ENCODE measurements around the gene SLC15A1.

The SLC15A1 gene

DNA sequence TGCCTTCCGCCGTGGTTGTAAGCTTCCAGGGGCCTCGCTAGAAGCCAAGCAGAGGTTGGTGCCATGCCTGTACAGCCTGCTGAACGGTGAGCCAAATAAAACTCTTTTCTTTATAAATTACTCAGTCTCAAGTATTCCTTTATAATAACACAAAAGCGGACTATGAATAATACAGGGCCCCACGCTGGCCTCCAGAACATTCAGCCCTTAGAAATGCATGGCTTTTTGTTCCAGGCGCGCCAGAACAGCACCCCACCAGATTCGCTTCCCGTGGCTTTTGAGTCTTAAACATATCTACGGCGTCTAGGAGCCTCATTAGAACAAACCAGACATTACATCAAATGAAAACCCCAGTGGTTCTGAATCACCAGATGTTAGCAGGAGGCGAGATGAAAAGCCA lies 75.1 kb downstream of the SLC15A1 start:
- no peak overlapping the region for H3K4me2 ChIP-seq
- H4K20me1 ChIP-seq (ENCODE audit: insufficient read depth): no peaks in the 10 kb centered on the region
- no peak overlapping the region for H3K9ac ChIP-seq
- H3K4me1 ChIP-seq (ENCODE audit: low read depth, poor library complexity, severe bottlenecking): peaks cover 7% of the 10 kb centered on the region
- no peak overlapping the region for H3K27ac ChIP-seq
- H3K27me3 ChIP-seq (ENCODE audit: insufficient read depth, low read depth): no peaks in the 10 kb centered on the region
- TF ChIP-seq, protein P1, sequence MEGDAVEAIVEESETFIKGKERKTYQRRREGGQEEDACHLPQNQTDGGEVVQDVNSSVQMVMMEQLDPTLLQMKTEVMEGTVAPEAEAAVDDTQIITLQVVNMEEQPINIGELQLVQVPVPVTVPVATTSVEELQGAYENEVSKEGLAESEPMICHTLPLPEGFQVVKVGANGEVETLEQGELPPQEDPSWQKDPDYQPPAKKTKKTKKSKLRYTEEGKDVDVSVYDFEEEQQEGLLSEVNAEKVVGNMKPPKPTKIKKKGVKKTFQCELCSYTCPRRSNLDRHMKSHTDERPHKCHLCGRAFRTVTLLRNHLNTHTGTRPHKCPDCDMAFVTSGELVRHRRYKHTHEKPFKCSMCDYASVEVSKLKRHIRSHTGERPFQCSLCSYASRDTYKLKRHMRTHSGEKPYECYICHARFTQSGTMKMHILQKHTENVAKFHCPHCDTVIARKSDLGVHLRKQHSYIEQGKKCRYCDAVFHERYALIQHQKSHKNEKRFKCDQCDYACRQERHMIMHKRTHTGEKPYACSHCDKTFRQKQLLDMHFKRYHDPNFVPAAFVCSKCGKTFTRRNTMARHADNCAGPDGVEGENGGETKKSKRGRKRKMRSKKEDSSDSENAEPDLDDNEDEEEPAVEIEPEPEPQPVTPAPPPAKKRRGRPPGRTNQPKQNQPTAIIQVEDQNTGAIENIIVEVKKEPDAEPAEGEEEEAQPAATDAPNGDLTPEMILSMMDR (conservative IDR thresholded peaks at IDR 0.05; ENCODE audit: low read depth, low read length): no peak
- no peaks in the 10 kb centered on the region for H3K36me3 ChIP-seq (ENCODE audit: insufficient read depth)
- H3K79me2 ChIP-seq (ENCODE audit: insufficient read depth, low read depth): no peaks in the 10 kb centered on the region
- no peak overlapping the region for H2AFZ ChIP-seq (ENCODE audit: low read depth)
- H3K4me3 ChIP-seq (IDR thresholded peaks at IDR 0.05; ENCODE audit: insufficient read depth, low read depth, low read length): no peak overlapping the region

DNA sequence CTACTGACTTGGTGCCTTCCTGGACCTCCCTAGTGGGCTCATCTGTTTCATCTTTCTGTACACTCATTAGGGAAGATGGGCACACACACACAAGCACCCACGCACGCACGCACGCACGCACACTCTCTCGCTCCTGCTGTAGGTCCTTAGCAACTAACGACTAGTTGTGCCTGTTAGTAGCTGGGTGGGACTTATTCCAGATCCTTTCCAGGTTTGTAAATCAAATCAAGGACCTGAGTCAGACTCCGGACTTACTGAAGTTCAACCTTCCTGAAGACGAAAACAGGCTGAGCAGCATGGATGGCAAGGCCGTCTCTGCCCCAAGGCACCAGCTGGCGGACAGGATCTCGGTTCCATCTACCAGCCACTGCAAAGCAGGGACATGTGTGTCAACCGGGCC lies 76.2 kb downstream of the SLC15A1 start:
- H3K27ac ChIP-seq: no peak overlapping the region
- no peak overlapping the region for H3K9ac ChIP-seq
- no peaks in the 10 kb centered on the region for H4K20me1 ChIP-seq (ENCODE audit: insufficient read depth)
- no peaks in the 10 kb centered on the region for H3K36me3 ChIP-seq (ENCODE audit: insufficient read depth)
- H3K27me3 ChIP-seq (ENCODE audit: insufficient read depth, low read depth): no peaks in the 10 kb centered on the region
- no peaks in the 10 kb centered on the region for H3K79me2 ChIP-seq (ENCODE audit: insufficient read depth, low read depth)
- peaks cover 7% of the 10 kb centered on the region for H3K4me1 ChIP-seq (ENCODE audit: low read depth, poor library complexity, severe bottlenecking)
- H3K4me2 ChIP-seq: no peak overlapping the region
- no peak overlapping the region for H3K4me3 ChIP-seq (IDR thresholded peaks at IDR 0.05; ENCODE audit: insufficient read depth, low read depth, low read length)
- H2AFZ ChIP-seq (ENCODE audit: low read depth): no peak overlapping the region
- TF ChIP-seq, protein P1 (conservative IDR thresholded peaks at IDR 0.05; ENCODE audit: low read depth, low read length): no peak

DNA sequence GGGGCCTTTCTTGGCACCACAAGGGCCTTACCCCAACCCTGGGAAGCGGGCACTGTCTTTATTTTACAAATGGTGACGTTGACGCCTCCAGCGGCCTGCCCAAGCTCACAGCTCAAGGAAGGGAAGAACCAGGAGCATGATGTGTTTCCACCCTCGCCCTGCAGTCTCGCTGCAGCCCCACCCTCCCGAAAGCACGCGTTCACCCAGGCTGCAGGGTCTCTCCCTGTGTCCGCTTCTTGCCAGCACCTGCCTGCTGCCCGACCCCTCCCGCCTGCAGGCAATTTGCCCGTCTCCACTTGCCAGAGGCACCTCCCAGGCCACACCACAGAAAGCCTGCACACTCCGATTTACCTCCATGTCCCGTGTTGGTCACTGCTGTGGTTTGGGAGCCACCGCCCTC lies 76.6 kb downstream of the SLC15A1 start:
- Histone ChIP-seq H3K27me3 (ENCODE audit: insufficient read depth, low read depth) (no peaks in the 10 kb centered on the region), H3K4me2 (no peak overlapping the region), H3K79me2 (ENCODE audit: insufficient read depth, low read depth) (no peaks in the 10 kb centered on the region), H3K27ac (no peak overlapping the region), H3K4me1 (ENCODE audit: low read depth, poor library complexity, severe bottlenecking) (peaks cover 7% of the 10 kb centered on the region), H3K9ac (no peak overlapping the region), H3K4me3 (IDR thresholded peaks at IDR 0.05; ENCODE audit: insufficient read depth, low read depth, low read length) (no peak overlapping the region), H4K20me1 (ENCODE audit: insufficient read depth) (no peaks in the 10 kb centered on the region), H2AFZ (ENCODE audit: low read depth) (no peak overlapping the region), H3K36me3 (ENCODE audit: insufficient read depth) (no peaks in the 10 kb centered on the region)
- TF ChIP-seq, protein P1 (conservative IDR thresholded peaks at IDR 0.05; ENCODE audit: low read depth, low read length): no peak

DNA sequence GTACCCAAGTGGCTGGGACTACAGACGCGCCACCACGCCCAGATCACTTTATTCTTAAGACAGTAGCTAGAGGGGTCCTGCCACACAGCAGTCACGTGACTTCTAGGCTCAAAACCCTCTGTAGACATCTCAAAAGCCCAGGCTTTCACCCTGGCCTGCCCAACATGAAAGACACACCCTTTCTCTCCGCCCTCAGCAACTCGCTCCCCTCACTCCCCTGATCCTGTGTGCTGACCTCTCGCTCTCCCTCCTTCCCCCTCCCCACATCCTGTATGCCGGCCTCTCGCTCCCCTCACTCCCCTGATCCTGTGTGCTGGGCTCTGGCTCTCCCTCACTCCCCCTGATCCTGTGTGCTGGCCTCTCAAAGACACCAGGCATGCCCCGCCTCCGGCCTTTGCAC lies 77.4 kb downstream of the SLC15A1 start:
- no peak overlapping the region for H3K4me3 ChIP-seq (IDR thresholded peaks at IDR 0.05; ENCODE audit: insufficient read depth, low read depth, low read length)
- no peaks in the 10 kb centered on the region for H3K36me3 ChIP-seq (ENCODE audit: insufficient read depth)
- H2AFZ ChIP-seq (ENCODE audit: low read depth): no peak overlapping the region
- H3K4me2 ChIP-seq: no peak overlapping the region
- TF ChIP-seq, protein P1 (conservative IDR thresholded peaks at IDR 0.05; ENCODE audit: low read depth, low read length): no peak
- H4K20me1 ChIP-seq (ENCODE audit: insufficient read depth): no peaks in the 10 kb centered on the region
- H3K79me2 ChIP-seq (ENCODE audit: insufficient read depth, low read depth): no peaks in the 10 kb centered on the region
- no peak overlapping the region for H3K27ac ChIP-seq
- H3K27me3 ChIP-seq (ENCODE audit: insufficient read depth, low read depth): no peaks in the 10 kb centered on the region
- no peak overlapping the region for H3K9ac ChIP-seq
- peaks cover 7% of the 10 kb centered on the region for H3K4me1 ChIP-seq (ENCODE audit: low read depth, poor library complexity, severe bottlenecking)

Measured in KMS-11 (cell line).